HS-27A (cell line): ENCODE results near the gene UNC79.

Experiments used
- DNase-seq: peaks from one replicate; pipeline ENCODE4 v3.0.0-alpha.2; 2012; ENCODE audit warnings: low read depth, missing footprints

Gene UNC79

DNA sequence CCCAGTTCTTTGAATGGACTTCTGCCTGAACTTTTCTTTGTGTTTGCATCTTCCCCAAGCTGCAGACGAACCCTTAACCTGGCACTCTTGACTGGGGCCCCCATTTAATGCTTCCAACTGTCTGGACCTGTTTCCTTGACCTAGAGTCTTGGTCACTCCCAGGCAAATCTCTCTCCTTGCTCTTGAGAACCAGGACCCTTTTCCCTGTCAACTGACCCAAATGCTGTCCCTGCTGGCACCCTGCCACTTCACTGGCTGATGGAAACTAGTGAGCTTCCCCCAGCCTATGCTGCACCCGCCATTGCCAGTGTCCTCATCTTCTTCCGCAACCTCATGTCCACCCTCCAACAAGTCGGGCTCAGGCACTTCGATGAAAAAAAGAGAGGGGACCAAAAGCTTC is 278.1 kb downstream of the UNC79 start:
- no peak for DNase-seq

DNA sequence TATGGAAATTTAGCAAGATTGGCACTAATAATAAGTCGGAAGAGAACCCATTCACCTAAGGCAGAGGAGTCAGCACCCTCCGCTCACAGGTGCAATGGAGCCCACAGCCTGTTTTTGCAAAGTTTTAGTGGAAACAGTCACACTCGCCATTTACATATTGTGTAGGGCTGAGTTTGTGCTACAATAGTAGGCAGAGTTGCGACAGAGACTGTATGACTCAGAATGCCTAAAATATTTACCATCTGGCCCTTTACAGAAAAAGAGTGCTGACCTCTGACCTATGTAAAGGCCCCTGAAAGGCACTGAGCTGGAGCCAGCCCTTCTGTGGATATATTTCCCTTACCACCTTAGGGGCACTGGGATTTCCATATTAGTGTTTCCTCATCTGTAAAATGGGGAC is 278.5 kb downstream of the UNC79 start:
- DNase-seq: no peak

DNA sequence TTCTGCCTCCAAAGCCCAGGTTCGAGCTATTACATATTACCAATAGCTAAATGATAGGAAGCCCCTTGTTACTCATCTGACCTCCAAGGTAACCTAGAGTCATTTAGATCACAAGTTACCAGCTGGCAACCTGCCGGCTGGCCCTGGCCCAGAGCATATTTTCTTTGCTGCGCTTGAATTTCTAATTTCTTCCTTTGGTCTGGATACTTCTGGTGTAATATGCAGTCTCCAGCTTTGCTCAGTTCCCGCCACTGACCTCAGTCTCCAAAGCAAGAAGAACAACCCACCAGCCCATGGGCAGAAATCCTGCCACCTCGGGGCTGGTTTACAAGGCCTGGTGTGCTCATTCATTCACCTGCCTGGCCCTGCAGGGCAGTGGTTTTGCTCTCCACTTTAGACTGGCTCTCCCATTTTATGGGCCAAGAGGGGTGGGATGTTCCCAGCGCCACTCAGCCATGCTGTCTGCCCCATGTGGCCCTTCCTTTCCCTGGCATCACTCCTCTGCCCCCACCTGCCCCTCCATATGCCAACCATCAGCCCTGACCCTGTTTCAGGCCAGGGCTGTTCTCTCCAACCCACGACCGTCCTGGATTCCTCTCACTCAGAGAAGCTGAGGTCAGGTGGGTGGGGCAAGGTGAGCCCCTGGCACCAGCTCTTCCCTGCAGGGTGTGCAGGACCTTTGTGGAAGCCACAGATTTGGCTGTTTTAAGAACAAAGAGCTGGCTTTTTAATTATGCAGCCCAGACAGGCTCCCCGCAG is 281.5 kb downstream of the UNC79 start:
- no peak for DNase-seq

DNA sequence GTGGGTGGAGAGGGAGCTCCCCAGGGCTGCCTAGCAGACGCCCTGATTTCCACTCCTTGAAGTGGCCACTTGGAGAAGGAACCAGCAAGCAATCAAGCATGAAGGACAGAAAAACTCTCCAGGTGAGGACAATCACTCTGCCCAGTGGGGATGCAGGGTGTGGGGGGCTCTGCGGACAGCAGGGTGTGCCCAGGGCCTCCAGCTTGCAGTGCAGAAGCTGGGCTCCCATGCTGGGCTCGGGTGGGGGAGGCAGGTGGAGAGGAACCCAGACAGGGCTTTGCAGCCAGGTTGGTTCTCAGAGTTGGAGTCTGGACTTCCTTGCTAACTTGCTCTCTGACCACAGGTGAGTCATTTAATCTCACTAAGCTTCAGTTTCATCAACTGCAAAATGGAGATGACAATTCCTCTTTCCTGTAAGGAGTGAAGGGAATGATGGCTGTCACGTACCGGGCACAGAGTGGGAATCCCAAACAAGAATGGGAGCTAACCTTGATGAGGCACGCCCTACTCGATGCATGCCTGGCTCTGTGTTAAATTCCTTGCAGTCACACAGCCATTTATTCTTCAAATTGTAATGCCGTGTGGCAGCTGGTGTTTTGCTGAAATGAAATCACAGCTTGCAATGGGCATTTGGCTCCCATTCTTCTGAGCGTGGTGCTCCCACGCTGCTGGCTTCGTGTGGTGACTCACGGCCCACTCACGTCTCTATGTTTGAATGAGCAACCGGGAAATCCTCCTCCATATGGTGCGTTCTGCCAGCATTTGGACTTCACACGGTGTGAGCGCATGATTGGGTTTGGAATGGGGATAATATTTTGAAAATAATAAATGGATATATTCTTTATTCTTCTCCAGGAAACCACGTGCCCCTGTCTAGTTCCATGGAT is 282.3 kb downstream of the UNC79 start:
- no peak for DNase-seq

DNA sequence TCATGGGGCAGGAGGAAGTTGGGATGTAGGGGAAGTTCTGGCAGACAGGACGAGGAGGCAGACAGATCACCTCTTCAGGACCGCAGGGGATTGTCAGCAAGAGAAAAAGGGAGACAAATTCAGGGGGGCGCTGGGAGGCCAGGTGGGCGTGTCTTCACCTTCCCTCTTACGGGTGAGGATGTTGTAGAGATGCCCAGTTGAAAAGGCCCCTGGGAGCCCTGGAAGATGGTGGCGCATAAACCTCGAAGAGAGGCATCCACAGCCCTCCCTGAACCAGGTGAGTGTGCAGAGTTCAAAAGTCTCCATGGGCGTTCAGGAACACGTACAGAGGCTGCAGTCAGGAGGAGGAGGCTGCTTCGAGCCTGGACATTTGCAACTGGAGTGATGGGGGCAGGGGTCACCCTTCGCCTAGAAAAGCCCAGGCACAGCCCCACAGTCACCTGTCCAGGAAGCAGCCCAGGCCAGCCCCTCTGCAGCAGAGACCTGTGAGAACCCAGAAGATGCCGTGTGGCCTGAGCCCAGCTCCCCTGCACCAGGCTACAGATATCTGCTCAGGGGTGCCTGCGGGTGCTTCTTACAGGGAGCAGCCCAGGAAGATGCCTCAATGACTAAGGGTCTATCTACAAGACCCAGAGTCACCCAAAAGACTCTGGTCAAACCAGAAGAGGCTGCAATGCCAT is 283.1 kb downstream of the UNC79 start:
- DNase-seq: no peak

DNA sequence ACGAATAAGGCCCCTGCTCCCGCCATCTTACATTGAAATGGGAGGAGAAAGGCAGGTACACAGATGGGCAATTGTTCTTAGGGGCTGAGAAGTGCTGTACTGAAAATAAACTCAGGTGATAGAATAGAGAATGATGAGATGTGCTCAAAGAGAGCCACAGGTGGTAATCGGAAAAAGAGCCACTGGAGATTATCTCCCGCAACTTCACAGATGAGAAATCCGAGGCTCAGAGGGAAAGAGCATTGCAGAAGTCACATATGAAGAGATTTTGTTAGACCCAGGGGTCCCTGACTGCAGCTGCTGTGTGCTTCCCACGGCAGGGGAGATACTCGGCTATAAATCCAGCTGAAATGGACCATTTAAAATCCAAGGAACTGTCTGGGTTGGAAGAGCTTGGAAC is 283.9 kb downstream of the UNC79 start:
- no peak for DNase-seq

DNA sequence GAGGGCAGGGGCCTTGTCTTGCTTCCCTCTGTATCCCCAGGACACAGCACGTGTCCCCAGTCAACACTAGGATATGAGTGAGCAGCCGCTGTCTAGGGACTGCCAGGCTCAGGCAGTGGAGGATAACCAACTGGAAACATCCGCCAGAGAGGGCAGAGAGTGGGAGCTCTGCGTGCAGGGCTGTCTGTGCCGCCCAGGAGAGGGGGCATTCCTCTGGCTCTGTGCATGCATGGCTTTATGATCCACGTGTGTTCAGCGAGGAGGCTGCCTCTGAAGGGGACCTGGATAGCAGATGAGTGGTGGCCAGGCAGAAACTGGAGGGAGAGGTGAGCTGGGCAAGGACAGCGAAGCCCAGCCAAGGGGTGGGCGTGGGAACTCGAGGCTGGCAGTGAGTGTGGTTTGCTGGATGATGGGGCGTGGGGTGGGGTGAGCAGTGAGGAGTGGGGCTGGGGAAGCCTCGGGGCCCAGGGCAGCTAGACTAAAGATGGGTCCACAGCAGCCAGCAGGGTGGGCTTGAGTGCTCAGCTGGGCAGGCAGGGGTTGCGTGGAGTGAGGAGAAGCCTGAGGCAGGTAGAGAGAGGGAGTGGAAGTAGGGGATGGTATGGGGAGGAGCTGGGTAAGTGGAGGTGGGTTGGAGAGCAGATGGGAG is 284.7 kb downstream of the UNC79 start:
- no peak for DNase-seq

DNA sequence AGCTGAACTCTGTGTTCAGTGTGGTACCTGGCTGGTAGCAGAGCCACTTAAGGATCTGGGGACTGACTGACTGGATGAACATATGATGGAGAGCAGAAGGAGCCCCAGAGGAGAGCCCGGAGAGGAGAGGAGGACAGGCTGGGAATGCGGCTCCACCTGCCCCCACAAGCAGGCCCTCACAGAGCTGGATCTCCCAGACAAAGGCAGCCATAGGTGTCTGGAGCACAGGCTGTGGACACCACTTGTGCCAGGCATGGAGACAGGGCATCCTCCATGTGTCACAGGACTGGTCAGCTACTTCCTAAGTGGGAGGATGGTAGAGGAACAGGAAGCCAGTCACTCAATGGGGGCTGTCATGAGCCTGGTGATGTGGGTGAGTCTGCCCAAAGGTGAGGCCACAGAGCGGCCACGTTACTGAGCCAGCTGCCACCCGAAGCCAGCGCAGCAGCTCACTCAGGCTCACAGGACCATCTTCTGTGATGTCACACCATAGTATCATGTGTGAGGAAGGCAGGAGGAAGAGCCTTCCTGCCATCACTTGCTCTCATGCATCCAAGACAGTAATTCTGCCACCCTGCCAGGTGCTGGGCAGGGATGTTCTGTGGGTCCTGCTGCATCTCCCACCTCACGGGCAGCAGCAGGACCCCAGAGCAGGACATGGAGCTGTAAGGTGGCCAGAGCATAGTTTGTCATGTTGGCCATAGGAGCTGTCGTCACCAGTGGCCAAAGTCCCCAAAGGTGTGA is 285.4 kb downstream of the UNC79 start:
- DNase-seq: no peak

DNA sequence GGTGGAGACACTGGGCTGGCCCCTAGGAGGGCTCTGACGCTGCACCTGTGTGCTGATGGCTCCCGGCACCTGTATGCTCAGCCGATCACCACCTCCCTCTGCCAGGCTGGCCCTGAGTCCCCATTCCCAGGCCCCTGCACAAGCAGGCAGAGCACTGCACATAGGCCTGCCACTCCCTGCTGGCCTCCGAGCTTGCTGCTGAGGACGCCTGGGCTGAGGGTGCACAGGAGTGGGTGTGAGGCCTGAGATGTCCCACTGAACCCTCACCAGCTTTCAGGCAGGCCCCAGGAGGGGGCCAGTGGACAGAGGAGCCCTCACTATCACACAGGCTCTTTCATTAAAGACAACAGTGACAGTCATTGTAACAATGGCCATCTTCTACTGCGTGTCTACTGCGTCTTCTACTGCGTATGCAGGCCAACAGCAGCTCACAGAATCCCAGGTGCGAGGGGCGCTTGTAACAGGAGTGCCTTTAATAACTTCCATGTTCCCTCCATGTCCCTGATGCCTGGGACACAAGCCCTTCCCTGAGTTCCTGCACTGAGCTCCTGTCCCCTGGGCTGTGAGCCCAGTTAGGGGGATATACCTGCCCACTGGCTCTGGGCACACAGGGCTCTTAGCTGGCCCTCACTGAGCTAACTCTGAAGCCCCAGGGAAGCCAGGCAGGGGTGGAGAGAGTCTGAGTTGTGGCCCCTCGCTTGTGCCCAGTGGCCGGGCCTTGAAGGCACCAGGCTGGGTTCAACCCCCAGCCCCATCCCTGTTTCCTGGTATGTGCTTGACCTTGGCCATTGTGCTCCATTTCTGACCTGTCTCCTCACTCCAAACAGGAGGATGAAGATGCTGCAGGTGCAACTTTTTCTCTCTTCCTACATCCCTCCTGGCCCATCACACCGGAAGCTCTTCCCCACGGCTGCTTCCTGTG is 286.3 kb downstream of the UNC79 start:
- DNase-seq: no peak

DNA sequence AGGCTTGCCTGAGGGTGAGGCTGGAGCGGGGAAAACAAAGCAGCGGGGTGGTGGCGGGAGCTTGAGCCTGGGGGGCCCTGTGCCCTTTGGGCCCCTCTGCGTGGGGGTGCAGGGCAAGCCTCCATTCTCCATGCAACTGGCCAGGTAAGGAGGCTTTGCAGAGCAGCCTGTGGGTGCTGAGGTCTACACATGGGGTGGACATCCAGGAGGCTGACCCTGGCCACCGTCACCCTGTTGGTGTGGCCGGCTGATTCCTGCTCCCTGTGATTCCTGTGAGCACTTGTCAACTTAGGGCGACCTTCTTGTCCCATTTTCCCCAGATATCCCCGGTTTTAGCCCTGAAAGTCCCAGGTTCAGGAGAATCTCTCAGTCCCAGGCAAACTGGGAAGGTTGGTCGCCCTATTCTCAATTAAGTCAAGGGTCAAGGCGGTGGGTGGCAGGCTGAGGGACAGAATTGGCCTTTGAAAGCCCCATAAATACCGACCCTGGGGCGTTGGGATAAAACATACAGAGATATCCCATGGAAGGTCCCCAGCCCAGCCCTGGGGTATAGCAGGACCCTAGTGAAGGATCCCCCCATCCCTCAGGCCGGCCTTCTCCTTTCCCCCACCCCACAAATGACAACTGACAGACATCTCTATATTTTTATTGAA is 287.1 kb downstream of the UNC79 start:
- no peak for DNase-seq

DNA sequence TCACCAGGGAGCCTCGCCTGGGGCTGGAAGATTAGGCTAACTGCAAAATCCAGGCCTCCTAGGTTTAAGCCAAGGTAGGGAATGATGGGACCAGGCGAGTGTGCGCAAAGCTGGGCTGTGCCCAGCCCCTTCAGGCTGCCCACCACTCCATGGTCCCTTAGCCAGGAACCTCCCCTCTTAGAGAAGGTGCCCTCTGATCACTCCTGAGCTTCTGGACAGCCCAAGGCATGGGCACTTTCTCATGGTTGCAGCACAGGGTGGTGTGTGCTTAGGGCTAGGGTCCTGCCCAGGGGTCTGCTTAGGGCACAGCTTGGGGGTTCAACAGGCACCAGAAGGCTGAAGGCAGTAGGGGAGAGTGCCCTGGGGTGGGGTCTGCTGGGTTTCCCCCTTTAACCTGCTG is 288.5 kb downstream of the UNC79 start:
- DNase-seq: no peak

DNA sequence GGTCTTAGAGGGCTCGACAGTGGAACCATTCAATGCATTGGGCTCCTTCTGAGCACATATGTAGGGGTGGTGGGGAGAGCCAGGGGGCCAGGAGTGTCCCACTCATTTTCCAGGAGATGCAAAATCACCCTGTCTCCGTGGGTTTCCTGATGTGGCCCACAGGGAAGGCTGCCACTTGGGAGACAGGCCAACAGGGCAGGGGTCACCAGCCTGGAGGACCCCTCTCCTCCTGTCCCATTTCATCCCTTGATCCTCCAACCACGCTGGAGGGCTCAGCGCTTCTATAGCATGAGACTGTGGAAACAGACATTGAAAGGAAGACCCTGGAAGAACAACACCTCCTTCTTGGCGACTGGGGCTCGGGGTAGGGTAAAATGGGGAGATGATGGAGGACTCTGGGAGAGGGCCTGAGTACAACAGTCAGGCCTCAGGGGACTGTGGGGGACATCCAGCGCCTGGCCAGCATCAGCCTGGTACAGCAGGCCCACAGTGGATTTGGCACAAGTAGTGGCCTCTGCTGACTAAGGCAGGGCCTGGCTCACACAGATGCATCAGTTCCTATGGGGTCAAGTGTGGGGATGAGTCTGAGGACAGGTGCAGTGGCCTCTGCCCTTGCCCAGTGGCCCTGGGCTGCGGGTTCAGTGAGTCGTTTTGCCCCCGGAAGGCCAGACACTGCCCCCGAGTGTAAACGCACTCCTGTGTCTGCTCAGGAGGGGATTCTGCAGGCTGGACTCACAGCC is 289.5 kb downstream of the UNC79 start:
- DNase-seq: no peak

DNA sequence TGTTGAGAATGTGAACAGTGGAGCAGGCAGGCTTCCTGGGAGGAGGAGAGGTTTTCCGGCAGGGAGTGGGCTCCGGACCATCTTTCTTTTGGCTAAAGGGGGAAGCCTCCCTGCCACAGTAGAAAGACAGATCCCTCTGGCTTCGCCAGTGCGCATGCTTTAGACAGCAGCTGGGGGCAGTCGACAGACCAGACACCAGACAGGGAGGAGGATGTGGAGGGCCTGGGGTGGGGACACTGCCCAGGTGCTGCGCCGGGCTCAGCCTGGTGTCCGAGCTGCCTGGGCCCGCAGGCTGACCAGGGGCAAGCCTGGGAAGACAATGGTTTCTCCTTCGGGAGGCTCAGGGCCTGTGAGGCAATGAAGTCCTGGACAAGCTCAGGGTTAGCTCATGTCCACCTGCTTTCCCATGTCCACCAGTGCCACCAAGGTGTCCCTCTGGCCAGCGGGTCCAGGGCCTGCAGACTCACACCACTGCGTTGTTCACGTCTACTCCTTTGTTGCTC is 290.3 kb downstream of the UNC79 start:
- DNase-seq: no peak

DNA sequence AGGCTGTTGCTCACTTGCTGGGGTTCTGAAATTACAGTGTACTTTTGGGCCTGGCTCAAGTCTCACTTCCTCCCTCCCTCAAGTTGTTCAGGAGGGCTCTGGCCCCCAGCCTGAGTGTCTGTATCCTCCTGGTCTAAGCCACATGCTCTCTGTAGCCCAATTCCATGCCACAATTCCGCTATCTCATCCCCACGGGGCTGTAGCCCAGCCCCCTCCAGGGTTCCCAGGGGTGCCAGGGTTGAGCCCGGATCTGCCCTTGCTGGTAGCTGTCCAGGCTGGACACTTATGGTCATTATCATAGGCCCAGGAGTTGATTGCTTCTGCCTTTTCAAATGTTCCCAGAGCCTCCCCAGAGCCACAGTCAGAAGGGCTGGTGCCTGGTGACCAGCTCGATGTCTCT is 292.3 kb downstream of the UNC79 start:
- DNase-seq: no peak

DNA sequence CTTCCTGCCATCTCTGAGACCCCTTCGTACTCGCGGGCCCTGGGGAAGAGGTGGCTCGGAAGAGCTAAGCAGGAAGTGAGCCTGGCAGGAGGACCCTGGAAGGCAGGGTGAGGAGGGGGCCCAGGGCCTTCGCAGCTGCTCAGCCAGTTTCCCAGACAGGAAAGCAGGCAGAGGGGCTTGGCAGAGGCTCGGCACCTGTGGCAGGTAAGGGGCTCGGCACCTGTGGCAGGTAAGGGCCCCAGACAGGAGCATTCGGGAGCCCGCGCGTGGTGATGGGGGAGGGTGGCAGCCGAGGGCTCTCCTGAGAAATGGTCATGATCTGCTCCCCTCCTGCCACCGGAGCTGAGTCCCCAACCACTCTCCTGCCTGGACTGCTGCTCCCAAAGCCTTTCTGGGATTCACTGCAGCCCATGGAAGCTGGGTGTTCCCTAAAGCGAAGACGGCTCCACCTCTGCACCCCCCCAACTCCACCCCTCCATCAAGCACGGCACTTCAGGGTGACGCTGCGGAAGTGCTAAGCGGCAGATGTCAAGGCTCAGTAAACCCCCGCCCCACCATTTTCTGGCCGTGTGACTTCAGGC is 294.4 kb downstream of the UNC79 start:
- no peak for DNase-seq

DNA sequence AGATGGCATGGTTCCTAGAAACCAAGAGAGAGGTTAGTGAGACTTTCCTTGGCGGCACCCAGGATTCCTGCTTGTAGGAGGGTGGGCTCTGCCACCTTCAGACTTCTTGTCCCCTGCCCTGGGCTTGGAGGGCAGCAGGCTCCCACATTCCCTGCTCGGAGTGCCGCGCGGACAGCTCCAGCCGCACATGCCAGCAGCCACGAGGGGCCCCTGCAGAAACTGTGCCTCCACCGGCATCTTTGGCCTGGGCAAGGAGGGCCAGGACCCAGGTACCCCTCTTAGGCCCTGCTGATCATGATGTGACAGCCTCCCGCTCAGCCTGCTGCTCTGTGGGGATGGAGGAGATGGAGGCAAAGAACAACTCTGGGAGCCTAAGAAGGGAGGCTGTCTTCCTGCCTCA is 295.3 kb downstream of the UNC79 start:
- no peak for DNase-seq

DNA sequence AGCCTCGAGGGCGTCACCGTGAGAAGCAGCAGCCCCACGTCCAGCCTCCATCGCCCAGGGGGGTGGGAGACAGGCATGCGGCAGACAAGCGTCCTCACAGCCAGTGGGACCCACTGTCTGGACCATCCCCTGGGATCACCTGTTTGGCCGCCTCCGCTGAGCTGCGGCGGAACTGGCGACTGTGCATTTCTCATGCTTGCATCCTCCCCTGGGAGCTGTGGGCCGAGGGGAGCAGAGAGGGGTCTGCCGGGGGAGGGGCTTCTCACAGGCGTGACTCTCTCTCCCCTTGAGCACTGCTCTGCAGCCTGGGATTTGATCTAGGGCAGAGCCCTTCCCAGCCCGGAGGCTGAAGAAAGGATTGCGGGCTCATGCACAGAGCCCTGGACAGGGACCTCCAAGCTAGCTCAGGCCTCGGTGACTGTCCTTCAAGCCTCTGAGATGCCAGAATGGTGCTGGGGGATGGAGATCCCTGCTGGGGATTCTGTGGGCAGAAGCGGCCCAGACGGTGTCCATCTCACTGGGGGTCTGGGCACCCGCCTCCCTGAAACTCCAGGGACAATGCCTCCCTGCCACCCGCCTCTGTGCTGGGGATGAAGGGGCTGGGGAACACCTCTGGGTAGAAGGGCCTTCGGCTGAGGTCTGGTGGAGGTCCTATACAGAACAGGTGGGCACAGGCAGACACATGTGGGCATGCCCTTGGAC is 296.5 kb downstream of the UNC79 start:
- no peak for DNase-seq
